Activated effector memory CD4-positive, alpha-beta T cell treated with Interleukin-2 at 50 U/mL for 16 hours (primary cell): ENCODE results near the gene OR12D1.

Experiments used
- DNase-seq: peaks from one replicate; pipeline ENCODE4 v3.0.0-alpha.2; 2020

OR12D1 gene

GRCh38 chr6:29466241-29466640 lies 51.5 kb downstream of the OR12D1 start:
- DNase-seq, result no peak
